Spleen (tissue), 7 donors: ENCODE measurements around the gene TCOF1.

ENCODE experiments used
- POLR2AphosphoS5 ChIP-seq, 3 donors: sonication (generic); formaldehyde crosslinking; IDR thresholded peaks; one replicate each; pipeline ENCODE4 v1.5.1; 2017; ENCODE audit warnings: antibody characterized with exemption in 3 of 3
- TF ChIP-seq, protein P1 (sequence below), 11 experiments: fragments of 200-600 bp in 7 of 11; fragments of 450-650 bp in 4 of 11; sonication (generic) in 4 of 11; IDR thresholded peaks in 8 of 11; conservative IDR thresholded peaks in 3 of 11; 1 replicate in 7 of 11; 2 replicates in 4 of 11; pipeline versions ENCODE4 v1.4.0 to v1.8.0; 2016 to 2021; ENCODE audit warnings: antibody characterized with exemption in 11 of 11, inconsistent platforms in 4 of 11, mild to moderate bottlenecking in 1 of 11
- donor health status: DM: no; HTN: no; CAD: no; lungs with moderate emphysema.
- donor health status: DM: no; HTN: no; CAD: no.
- donor health status: DM: no; HTN: no; CAD: no.

DNA sequence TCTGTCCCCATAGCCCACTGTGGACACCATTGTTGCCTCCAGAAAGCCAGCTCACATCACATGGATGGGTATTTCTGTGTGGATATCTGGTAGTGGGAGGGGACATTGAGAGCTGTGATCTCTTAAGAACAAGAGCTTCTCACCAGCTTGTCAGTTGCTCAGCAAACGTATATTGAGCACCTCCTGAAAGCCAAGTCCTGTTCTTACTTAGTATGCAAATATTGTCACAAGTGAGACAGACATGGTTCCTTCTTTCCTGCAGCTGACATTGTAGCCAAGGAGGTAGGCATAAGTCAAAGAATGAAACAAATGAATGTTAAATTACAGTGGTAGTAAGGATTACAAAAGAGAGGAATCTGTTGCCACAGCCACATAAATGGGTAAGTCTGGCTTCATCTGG lies 3.8 kb downstream of the TCOF1 start:
- TF ChIP-seq, protein P1, sequence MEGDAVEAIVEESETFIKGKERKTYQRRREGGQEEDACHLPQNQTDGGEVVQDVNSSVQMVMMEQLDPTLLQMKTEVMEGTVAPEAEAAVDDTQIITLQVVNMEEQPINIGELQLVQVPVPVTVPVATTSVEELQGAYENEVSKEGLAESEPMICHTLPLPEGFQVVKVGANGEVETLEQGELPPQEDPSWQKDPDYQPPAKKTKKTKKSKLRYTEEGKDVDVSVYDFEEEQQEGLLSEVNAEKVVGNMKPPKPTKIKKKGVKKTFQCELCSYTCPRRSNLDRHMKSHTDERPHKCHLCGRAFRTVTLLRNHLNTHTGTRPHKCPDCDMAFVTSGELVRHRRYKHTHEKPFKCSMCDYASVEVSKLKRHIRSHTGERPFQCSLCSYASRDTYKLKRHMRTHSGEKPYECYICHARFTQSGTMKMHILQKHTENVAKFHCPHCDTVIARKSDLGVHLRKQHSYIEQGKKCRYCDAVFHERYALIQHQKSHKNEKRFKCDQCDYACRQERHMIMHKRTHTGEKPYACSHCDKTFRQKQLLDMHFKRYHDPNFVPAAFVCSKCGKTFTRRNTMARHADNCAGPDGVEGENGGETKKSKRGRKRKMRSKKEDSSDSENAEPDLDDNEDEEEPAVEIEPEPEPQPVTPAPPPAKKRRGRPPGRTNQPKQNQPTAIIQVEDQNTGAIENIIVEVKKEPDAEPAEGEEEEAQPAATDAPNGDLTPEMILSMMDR (IDR thresholded peaks at IDR 0.05 in 8 of 11, conservative IDR thresholded peaks at IDR 0.05 in 3 of 11): no peak
- no peak for TF ChIP-seq POLR2AphosphoS5 (IDR thresholded peaks at IDR 0.05)
